ENCODE results near the gene KIZ. TPM values are rescaled to one million over a fixed set of nuclear protein-coding genes. Genes with fewer than 3 reads are reported as not detected.

Gene KIZ
- total and polyA plus RNA-seq, 2 experiments from 2014 or later: 58.3 to 63.6 TPM

DNA sequence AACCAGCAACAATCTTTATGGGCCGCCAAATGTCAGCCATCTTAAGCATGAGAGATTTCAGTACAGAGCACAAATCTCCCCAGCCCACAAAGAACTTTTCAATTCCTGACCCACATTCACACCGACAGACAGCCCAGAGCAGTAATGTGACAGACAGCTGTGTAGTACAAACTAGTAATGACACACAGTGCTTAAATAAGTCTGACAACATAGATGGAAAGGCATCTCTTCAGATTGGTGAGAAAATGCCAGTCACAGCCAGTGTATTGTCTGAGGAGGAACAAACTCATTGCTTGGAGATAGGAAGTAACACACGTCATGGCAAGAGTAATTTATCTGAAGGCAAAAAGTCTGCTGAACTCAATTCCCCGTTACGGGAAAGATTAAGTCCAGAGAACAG lies 36.0 kb downstream of the KIZ start:
- no peak overlapping the region for H3K4me3 Mint-ChIP-seq
- H3K4me2 ChIP-seq: no peak overlapping the region
- H3K36me3 Mint-ChIP-seq (ENCODE audit: low read depth): peaks cover 22% of the 10 kb centered on the region
- H3K9me3 Mint-ChIP-seq: no peaks in the 10 kb centered on the region
- no peak for TF ChIP-seq ZNF114 (CRISPR knock-in tag; IDR thresholded peaks at IDR 0.05)
- TF ChIP-seq, protein P1, sequence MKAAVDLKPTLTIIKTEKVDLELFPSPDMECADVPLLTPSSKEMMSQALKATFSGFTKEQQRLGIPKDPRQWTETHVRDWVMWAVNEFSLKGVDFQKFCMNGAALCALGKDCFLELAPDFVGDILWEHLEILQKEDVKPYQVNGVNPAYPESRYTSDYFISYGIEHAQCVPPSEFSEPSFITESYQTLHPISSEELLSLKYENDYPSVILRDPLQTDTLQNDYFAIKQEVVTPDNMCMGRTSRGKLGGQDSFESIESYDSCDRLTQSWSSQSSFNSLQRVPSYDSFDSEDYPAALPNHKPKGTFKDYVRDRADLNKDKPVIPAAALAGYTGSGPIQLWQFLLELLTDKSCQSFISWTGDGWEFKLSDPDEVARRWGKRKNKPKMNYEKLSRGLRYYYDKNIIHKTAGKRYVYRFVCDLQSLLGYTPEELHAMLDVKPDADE (IDR thresholded peaks at IDR 0.05): no peak
- TF ChIP-seq STAT1 (IDR thresholded peaks at IDR 0.05; ENCODE audit: unreplicated experiment): no peak
- no peak for TF ChIP-seq EZH2phosphoT487 (IDR thresholded peaks at IDR 0.05; ENCODE audit: unreplicated experiment)
- TF ChIP-seq JUNB (IDR thresholded peaks at IDR 0.05; ENCODE audit: unreplicated experiment): no peak
- TF ChIP-seq EZH2 (IDR thresholded peaks at IDR 0.05; ENCODE audit: low read depth, unreplicated experiment): no peak
- TF ChIP-seq, protein P2, sequence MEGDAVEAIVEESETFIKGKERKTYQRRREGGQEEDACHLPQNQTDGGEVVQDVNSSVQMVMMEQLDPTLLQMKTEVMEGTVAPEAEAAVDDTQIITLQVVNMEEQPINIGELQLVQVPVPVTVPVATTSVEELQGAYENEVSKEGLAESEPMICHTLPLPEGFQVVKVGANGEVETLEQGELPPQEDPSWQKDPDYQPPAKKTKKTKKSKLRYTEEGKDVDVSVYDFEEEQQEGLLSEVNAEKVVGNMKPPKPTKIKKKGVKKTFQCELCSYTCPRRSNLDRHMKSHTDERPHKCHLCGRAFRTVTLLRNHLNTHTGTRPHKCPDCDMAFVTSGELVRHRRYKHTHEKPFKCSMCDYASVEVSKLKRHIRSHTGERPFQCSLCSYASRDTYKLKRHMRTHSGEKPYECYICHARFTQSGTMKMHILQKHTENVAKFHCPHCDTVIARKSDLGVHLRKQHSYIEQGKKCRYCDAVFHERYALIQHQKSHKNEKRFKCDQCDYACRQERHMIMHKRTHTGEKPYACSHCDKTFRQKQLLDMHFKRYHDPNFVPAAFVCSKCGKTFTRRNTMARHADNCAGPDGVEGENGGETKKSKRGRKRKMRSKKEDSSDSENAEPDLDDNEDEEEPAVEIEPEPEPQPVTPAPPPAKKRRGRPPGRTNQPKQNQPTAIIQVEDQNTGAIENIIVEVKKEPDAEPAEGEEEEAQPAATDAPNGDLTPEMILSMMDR (conservative IDR thresholded peaks at IDR 0.05; ENCODE audit: low read depth in 2 of 2): no peak
- no peak for TF ChIP-seq POLR2AphosphoS5 (IDR thresholded peaks at IDR 0.05; ENCODE audit: low read depth)
- TF ChIP-seq, protein P3, sequence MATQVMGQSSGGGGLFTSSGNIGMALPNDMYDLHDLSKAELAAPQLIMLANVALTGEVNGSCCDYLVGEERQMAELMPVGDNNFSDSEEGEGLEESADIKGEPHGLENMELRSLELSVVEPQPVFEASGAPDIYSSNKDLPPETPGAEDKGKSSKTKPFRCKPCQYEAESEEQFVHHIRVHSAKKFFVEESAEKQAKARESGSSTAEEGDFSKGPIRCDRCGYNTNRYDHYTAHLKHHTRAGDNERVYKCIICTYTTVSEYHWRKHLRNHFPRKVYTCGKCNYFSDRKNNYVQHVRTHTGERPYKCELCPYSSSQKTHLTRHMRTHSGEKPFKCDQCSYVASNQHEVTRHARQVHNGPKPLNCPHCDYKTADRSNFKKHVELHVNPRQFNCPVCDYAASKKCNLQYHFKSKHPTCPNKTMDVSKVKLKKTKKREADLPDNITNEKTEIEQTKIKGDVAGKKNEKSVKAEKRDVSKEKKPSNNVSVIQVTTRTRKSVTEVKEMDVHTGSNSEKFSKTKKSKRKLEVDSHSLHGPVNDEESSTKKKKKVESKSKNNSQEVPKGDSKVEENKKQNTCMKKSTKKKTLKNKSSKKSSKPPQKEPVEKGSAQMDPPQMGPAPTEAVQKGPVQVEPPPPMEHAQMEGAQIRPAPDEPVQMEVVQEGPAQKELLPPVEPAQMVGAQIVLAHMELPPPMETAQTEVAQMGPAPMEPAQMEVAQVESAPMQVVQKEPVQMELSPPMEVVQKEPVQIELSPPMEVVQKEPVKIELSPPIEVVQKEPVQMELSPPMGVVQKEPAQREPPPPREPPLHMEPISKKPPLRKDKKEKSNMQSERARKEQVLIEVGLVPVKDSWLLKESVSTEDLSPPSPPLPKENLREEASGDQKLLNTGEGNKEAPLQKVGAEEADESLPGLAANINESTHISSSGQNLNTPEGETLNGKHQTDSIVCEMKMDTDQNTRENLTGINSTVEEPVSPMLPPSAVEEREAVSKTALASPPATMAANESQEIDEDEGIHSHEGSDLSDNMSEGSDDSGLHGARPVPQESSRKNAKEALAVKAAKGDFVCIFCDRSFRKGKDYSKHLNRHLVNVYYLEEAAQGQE (IDR thresholded peaks at IDR 0.05; ENCODE audit: unreplicated experiment): no peak
- TF ChIP-seq ZNF331 (CRISPR knock-in tag; IDR thresholded peaks at IDR 0.05; ENCODE audit: low read depth): no peak
- TF ChIP-seq, protein P4, sequence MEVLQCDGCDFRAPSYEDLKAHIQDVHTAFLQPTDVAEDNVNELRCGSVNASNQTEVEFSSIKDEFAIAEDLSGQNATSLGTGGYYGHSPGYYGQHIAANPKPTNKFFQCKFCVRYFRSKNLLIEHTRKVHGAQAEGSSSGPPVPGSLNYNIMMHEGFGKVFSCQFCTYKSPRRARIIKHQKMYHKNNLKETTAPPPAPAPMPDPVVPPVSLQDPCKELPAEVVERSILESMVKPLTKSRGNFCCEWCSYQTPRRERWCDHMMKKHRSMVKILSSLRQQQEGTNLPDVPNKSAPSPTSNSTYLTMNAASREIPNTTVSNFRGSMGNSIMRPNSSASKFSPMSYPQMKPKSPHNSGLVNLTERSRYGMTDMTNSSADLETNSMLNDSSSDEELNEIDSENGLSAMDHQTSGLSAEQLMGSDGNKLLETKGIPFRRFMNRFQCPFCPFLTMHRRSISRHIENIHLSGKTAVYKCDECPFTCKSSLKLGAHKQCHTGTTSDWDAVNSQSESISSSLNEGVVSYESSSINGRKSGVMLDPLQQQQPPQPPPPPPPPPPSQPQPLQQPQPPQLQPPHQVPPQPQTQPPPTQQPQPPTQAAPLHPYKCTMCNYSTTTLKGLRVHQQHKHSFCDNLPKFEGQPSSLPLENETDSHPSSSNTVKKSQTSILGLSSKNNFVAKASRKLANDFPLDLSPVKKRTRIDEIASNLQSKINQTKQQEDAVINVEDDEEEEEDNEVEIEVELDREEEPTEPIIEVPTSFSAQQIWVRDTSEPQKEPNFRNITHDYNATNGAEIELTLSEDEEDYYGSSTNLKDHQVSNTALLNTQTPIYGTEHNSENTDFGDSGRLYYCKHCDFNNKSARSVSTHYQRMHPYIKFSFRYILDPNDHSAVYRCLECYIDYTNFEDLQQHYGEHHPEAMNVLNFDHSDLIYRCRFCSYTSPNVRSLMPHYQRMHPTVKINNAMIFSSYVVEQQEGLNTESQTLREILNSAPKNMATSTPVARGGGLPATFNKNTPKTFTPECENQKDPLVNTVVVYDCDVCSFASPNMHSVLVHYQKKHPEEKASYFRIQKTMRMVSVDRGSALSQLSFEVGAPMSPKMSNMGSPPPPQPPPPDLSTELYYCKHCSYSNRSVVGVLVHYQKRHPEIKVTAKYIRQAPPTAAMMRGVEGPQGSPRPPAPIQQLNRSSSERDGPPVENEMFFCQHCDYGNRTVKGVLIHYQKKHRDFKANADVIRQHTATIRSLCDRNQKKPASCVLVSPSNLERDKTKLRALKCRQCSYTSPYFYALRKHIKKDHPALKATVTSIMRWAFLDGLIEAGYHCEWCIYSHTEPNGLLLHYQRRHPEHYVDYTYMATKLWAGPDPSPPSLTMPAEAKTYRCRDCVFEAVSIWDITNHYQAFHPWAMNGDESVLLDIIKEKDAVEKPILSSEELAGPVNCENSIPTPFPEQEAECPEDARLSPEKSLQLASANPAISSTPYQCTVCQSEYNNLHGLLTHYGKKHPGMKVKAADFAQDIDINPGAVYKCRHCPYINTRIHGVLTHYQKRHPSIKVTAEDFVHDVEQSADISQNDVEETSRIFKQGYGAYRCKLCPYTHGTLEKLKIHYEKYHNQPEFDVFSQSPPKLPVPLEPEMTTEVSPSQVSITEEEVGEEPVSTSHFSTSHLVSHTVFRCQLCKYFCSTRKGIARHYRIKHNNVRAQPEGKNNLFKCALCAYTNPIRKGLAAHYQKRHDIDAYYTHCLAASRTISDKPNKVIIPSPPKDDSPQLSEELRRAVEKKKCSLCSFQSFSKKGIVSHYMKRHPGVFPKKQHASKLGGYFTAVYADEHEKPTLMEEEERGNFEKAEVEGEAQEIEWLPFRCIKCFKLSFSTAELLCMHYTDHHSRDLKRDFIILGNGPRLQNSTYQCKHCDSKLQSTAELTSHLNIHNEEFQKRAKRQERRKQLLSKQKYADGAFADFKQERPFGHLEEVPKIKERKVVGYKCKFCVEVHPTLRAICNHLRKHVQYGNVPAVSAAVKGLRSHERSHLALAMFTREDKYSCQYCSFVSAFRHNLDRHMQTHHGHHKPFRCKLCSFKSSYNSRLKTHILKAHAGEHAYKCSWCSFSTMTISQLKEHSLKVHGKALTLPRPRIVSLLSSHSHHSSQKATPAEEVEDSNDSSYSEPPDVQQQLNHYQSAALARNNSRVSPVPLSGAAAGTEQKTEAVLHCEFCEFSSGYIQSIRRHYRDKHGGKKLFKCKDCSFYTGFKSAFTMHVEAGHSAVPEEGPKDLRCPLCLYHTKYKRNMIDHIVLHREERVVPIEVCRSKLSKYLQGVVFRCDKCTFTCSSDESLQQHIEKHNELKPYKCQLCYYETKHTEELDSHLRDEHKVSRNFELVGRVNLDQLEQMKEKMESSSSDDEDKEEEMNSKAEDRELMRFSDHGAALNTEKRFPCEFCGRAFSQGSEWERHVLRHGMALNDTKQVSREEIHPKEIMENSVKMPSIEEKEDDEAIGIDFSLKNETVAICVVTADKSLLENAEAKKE (CRISPR knock-in tag; IDR thresholded peaks at IDR 0.05): no peak
- TF ChIP-seq NANOG (IDR thresholded peaks at IDR 0.05; ENCODE audit: borderline replicate concordance): no peak
- no peak for TF ChIP-seq CREB1 (CRISPR knock-in tag; IDR thresholded peaks at IDR 0.05; ENCODE audit: low read depth)
- H3K27ac ChIP-seq (ENCODE audit: low read depth): no peak overlapping the region; the same call in 1 of the 2 replicates
- no peaks in the 10 kb centered on the region for H4K20me1 ChIP-seq (replicated peaks; ENCODE audit: insufficient read depth)
- H3K36me3 ChIP-seq (ENCODE audit: insufficient read depth): peaks cover under 1% of the 10 kb centered on the region; the same call in 1 of the 2 replicates
- H3K27me3 Mint-ChIP-seq (ENCODE audit: insufficient read depth, low read depth, poor library complexity): no peaks in the 10 kb centered on the region
- 0 out of 2 replicates have a peak, but pooled peaks cover 7% of the 10 kb centered on the region for H3K9me2 ChIP-seq (ENCODE audit: insufficient read depth)
- H3K4me1 Mint-ChIP-seq: peaks cover 13% of the 10 kb centered on the region
- no peak for DNase-seq (ENCODE audit: low spot score)
- H3F3A ChIP-seq (replicated peaks; ENCODE audit: low read depth): no peaks in the 10 kb centered on the region
- H3K4me1 ChIP-seq (ENCODE audit: insufficient read depth): 0 out of 2 replicates have a peak, but pooled peaks cover 9% of the 10 kb centered on the region
- no peak for ATAC-seq
- no peak overlapping the region for H3K4me3 ChIP-seq
- H3K27ac Mint-ChIP-seq: peak overlapping the region; percentile 56
- H3K27me3 ChIP-seq (ENCODE audit: insufficient read depth): no peaks in the 10 kb centered on the region
- no peaks in the 10 kb centered on the region for H3K79me2 ChIP-seq (replicated peaks; ENCODE audit: insufficient read depth)
- no peak overlapping the region for H2AFZ ChIP-seq

All from GM23338 (cell line).